ENCODE measurements around the gene UGP2.
A peak's percentile ranks its signal among the peaks of the same experiment; 100 is the strongest.
"Not testable (repeated sequence)": the region's sequence is repeated elsewhere in the genome, so short reads cannot be mapped to it uniquely, and the experiment has no call there.

UGP2 gene

DNA sequence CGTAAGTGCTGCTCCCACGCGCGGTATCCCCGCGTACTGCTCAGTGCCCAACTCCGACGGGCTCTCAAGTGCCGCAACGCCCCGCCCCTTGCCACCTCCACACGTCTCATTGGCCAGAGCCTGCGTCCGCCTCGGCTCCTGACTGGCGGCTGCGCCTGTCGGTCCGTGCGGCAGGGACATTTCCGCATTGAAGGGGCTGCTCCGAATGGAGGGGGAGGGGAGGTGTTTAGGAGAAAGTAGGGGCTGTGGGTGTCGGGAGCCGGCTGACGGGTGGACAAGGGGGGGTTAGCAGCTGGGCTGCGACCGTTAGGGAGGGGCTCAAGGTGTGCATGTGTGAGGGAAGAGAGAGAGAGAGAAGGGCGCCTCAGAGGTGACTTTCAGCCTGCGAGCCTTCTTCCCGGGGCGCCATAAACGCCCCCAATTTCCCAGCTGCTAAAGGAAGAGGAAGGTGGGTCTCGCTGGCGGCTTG, 877 bp upstream of the UGP2 start:
- peak; percentile 98 for DNase-seq

DNA sequence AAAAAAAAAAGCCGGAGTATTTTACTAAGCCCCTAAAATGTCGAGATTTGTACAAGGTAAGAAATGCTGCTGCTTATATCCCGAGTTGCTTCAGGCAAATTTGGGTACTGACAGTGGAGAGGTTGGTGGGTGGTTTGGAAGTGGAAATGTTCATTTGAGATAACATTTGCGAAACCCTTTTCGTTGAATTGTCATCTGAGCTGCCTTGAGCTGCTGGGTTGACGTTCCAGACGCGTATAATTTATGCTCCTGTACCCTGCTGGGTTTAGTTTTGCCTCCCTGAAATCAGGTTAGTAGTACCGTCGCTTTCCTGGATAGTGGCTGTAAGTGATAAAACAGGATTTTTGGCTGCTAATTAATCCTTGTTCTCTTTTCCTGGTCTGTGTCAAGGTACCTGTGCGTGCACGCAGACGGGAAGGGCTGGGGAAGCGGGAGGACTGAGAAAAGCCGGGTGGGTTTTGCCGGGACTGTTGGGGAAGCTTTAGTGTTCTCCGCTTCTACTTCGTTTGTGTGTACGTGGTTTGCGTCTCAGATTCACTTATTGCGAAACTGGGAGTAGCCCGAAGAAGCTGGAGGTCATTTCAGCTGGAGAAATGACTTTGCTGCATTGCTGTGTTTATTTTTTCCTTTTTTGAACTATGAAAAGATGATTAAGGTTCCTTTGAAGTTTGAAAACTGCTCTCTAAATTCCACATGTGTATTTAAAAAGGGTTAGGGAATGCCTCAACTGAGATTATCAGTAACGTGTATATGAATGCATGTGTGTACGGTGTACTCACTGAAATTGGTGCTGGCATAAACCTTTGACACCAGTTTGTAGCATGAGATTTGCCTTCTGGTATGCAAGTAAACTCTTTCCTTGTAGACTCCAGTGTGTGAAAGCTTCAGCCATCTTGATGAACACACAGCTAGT, 709 bp downstream of the UGP2 start:
- peak; percentile 63 for DNase-seq

DNA sequence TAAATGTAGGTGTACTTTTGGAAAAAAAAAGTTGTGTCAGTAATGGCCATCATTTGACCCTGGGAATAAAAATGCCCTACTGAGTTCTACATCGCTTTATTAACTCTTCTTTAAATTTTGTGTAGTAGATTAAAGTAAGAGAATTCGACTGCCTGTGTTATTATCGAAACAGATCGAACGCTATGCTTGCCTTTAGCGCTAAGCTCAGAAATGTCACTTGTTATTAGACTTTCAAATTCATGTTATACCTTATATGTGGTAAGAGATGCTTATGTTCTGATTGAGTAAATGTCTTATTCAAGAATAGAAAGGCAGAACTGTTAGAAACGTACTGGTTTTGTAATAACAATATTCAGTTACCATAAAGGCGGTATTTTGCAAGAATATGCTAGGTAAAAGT, 1.4 kb downstream of the UGP2 start:
- no peak for DNase-seq

DNA sequence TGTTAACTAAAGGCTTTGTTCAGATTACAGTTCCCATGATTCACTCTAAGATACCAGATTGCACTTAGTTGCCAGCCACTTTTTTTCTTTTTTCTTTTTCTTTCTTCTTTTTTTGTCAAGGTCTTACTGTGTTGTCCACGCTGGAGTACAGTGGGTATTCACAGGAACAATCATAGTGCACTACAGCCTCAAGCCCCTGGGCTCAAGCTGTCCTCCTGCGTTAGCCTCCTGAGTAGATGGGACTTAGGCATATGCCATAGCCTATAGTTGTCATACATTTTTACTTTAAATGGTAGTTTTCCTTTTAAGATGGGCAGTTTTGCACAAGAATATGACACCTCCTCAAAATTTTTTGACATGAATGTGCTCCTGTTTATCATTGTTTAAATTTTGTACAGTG, 2.1 kb downstream of the UGP2 start:
- DNase-seq, result no peak

DNA sequence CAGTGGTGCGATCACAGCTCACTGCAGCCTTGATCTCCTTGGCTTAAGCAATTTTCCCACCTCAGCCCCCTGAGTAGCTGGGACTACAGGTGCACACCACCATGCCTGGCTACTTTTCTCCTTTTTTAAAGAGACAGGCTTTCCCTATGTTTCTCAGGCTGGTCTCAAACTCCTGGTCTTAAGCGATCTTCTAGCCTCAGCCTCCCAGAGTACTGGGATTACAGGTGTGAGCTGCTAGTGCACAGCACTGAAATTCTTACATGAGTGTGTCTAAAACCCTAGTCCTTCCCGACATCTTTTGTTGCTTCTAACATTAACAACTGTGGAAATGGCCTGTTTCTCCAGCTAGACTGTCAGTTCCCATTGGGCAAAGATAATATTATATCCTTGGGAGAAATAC, 2.9 kb downstream of the UGP2 start:
- no peak for DNase-seq

DNA sequence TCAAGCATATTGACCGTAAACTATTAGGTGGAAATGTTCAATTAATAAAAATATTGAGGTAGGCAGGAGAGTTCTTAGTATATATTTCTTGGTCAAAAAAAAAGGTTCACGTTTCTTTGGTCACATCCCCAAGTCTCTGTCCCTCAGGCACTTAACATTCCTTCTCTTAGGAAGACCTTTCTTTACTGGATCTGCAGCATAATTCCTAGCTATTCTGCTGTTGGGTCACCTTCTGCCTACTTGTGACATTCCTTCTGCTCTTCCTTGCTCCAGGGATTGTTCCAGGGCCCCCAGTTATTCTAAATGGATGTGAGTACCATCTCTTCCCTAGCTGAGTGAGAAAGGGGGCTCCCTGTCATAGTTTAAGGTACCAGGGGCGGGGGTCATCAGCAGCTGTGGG, 4.2 kb downstream of the UGP2 start:
- no peak for DNase-seq

DNA sequence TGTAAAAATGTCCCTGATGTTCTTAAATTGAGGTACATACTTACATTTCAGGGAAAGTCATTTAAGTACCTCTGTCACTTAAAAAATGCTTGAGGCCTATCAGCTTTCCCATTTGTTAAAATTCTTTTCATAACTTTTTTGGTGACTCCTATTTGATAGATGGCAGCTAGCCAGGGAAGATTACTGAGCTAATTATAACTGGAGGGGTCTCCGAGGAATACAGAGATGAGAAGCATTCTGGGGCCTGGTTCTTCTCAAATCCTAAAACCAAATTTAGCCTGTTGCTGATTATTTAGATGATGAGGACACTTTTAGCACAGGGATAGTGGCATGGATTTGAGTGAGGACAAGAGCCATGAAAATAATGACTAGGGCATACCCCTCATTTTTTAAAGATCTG, 4.8 kb downstream of the UGP2 start:
- DNase-seq, result no peak

DNA sequence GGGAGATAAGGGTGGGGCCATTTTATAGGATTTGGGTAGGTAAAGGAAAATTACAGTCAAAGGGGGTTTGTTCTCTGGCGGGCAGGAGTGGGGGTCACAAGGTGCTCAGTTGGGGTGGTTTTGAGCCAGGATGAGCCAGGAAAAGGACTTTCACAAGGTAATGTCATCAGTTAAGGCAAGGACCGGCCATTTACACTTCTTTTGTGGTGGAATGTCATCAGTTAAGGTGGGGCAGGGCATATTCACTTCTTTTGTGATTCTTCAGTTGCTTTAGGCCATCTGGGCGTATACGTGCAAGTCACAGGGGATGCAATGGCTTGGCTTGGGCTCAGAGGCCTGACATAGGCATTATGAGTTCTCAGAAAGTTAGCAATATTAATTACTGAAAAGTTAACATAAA, 5.9 kb downstream of the UGP2 start:
- not testable (repeated sequence) for DNase-seq

DNA sequence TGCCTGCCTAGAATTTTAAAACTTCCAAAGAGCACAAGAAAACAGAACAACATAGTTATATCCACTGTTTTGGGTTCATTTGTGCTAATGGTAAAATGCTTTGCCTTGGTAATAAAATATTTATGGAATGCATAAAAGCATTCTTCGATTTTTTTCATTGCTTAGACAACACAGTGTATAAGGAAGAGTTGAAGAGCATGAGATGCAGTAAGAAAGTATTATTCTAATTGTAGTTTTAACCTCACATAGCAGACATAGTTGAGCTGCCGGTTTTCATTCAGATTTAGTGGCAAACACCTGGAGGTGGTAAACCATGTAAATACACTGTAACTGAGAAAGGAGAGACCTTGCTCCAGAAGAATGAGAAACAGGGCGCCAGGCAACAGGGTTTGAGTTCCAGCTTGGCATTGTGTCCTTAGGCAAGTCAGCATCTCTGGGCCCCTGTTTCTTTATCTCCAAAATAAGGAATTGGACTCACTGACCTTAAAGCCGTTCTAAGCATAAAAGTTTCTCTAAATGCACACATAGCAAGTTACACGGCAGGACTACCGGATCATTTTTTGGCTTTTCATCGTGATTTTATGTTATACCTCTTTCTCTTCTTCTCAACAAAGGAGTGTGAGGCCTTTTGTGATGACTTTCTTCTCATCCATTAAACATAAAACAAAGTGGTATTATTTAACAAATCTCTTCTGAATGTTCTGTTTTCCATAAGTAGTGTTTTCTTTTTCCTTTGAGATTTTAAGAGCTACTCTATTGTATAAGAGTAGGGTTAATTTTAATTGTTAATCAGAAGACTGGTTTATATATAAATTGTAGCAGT, 7.9 kb downstream of the UGP2 start:
- no peak for DNase-seq

DNA sequence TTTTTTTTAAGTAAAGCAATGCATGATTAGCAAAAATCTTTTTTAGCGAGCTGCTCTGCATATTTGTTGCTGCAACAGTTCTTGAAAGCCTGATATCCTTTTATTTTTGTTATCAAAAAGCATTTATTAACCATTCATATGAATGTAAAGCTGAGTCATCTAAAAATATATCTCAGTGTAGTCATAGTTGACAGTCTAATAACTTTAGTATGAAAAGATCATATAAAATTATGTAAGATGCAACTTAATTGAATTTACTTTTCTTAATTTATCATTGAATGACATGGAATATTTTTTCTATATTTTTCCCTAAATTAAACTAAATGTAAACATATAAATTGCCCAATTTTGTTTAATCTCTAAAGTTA, 8.5 kb downstream of the UGP2 start:
- DNase-seq, result no peak

DNA sequence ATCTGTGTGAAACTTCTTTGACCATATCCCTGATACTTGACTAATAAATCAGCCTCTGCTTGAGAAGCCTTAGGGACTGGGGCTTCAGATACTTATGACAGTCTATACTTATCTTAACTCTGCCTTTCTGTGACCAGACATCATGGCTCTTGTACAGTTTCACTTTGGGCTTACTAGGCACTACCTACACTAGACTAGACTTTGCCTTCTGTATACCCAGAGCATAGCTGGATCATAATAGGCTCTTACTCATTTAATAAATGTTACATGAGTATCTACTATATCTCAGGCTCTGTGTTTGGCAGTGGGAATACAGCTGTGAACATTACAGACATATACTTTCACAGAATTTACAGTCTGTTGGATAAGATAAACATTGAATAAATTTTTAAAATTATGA, 9.0 kb downstream of the UGP2 start:
- DNase-seq, result peak; percentile 50

DNA sequence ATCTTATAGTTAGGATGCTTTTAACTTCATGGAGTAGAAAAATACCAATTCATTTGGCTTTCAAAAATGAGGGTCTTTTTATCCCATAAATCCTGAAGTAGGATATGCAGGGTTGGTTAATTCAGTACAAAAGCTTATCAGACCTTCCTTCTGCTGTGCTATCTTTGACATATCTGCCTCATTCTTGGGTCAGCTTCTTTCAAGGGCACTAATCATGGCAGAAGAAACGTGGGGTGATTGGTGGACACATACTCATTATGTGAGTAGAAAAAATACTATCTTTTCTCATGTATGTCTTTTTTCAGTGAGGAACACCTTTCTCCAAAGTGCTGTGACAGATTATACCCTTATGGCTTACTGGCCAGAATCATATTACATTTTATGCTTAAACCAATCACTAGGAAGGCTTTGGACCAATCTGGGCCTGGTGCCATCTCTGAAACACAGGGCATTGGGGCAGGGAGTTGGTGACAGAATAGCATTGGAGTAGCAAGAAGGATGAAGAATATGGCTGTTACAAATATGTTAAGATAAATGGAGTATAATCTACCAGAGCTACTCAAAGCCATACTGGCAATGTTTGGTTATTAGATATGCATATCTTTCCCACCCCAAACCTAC, 10.1 kb downstream of the UGP2 start:
- DNase-seq, result peak; percentile 31

DNA sequence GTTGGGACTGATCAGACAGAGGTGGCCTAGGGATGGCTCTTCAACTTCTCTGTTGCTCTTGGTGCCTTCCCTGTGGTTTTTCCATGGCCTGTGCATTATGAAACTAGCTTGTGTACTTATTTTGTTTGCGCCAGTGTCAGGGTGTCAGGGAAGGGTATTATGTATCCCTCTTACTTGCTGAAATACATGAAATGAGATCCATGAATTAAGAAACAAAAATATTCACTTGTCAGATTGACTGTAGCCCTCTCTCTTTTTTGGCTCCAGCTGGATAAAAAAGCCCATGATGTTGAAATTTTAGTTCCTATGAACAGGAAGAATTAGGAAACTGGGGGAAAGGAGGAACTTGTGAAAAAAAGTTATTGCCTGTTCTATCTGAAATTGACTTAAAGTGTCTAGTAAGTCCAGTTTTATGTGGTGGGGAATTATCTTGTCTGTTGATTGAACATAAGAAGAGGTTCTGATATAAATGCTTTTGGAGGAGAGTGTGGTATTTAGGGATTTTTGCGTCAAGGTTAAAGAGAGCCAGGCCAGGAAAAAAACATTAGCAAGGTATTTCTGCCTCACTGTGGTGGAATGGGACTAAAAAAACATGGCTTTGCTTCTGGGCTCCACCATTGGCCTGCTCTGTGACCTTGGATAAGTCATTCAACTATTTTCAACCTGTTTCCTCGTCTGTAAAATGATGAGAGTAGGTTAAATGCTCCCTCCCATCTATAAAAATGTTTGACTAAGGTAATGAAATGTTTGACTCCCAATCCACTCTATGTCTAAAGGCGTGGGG, 12.0 kb downstream of the UGP2 start:
- DNase-seq, result no peak

DNA sequence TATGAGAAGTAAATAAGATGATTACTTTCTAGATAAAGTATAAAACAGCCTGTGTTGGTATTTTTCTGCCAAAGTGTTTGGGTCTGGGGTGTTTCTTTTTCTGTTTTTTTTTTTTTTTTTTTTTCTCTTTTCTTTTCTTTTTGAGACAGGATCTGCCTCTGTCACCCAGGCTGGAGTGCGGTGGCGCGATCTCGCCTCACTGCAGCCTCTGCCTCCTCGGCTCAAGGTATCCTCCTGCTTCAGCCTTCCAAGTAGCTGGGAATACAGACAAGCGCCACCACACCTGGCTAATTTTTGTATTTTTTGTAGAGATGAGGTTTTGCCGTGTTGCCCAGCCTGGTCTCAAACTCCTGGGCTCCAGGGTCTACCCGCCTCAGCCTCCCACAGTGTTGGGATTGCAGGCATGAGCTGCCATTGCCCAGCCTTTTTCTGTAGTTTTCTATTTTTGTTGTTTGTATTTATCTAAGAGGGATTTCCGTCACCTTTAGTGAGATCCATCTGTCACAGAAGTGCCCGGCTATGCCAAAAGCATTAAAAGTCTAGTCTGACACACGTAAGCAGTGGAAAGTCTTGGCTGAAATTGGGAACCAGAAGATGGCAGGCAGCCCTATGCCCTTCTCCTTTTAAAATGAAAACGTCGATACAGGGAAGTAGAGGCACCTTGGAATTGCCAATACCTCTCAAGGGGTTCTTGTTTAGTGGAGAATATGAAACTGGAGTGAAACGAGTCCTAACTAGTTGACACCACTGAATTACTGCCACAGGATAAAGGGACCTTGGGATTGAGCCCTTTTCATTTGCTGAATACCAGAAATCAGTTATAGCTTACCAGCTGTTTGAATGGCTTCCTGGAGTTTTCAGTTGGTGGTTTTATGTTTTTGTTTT, 14.0 kb downstream of the UGP2 start:
- no peak for DNase-seq

DNA sequence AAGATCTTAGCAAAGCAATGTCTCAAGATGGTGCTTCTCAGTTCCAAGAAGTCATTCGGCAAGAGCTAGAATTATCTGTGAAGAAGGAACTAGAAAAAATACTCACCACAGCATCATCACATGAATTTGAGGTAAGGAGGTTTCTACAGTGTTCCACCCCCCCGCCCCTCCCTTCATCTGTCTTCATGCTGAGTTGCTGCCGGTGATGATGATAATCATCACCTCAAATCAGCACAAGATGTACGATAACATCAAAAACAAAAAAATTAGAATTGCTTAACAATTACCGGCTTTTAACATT, 14.6 kb downstream of the UGP2 start:
- DNase-seq, result peak; percentile 43

DNA sequence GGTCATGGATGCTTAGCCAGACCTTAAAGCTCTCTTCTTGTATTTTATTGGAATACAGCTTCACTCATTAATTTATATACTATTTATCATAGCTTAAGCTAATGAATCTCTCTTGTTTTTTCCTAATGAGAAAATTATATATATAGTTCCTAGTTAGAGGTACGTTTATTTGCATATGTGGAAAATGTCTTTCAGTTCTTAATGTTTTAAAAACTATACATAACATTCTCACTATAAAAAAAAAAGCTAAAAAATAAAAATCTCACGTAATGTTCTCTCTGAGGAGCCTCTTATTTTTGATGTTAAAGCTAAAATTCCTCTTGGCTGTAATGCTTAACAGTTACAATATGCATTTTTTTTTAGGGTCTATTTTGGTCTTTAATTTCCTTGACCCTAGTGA, 16.6 kb downstream of the UGP2 start:
- DNase-seq, result no peak

DNA sequence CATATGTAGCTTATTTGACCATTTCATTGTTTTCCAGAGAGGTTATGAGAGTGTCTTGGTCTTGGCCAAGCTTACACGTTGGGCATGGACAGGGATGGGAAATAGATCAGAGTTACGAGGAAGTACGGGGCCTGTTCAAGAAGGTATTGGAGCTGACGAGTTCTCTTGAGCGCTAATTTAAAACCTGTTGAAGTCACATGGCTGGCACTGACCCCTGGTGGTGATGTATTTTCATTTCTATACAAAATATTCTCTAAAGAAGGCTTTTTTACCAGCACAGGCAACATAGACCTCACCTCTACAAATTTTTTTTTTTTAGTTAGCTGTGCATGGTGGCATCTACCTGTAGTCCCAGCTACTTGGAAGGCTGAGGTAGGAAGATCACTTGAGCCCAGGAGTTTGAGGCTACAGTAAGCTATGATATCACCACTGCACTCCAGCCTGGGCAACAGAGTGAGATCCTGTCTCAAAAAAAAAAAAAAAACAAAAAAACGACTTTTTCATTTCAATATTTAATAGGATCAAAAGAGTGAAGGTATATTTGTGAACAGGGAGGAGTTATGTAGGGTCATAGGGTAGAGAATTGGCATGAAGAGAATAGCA, 19.6 kb downstream of the UGP2 start:
- DNase-seq, result peak; percentile 81

DNA sequence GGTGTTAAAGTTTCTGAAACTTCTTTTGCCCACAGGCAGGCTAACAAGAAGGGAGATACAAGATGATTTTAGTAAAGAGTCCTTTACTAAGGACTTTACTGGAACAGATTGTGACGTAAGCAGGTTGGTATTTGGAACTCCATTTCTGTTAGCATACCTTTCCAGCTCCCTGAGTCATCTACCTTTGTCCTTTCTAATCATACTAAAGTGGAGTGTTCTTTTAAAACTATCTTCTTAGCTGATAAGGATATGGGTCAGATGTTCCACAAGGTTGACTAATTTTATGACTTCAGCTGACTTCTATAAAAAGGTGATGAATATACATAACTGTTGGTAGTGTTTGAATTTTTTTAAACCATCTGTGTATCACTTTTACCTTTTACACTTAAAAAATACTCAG, 21.1 kb downstream of the UGP2 start:
- DNase-seq, result no peak

DNA sequence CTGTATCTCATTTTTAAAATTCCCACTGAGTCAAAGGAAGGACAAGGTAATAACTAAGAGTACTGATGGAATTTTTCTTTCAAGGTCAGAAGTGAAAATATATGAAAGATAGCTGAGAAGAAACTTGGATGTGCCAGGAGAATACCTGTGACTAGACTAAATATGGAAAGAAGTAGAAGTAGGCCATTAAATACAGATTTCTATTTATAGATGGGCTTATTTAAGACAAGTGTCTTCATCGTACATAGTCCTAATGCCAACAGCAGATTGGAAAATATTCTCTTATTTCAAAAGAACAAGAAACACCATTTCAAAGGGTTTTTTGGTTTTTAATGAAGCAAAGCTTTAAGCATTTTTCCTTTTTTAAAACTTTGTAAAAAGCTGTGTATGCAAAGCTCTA, 22.0 kb downstream of the UGP2 start:
- no peak for DNase-seq

DNA sequence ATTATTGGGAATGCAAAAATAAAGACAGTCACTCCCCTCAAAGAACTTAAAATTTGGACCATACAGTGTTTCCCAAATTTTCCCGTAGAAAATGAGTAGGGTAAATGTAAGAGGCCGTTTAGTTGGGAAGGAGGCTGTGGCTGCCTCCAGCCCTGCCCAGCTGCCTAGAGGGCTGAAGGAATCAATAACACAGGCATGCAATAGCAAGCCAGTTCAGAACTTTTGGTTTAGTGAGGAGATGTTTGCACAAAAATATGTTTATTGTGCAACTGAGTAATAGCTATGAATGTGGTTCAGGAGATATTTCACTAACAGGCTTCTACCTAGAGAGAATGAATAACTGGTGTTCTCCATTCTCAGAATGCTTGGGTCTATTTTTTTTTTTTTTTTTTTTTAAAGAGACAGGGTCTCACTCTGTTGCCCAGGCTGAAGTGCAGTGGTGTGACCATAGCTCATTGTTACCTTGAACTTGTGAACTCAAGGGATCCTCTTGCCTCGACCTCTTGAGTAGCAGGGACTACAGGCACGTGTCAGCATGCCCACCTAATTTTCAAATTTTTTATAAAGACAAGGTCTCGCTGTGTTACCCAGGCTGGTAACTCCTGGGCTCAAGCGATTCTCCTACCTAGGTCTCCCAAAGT, 23.6 kb downstream of the UGP2 start:
- DNase-seq, result no peak
